Coronary artery (tissue), 2 donors: ENCODE results near the gene PLET1.

Experiments
- DNase-seq: peaks from one replicate; pipeline ENCODE4 v3.0.0-alpha.2; 2017; ENCODE audit warnings: low spot score
- H3K27ac ChIP-seq, 2 donors: fragments of 200-600 bp; sonication (generic); one replicate each; pipeline ENCODE4 v1.5.1; 2016 to 2019
- H3K4me3 ChIP-seq: fragments of 200-600 bp; sonication (generic); 2 replicates; pipeline ENCODE4 v1.5.1; 2016; ENCODE audit warnings: mild to moderate bottlenecking, moderate library complexity
- CTCF ChIP-seq: fragments of 200-600 bp; sonication (generic); IDR thresholded peaks from one replicate; pipeline ENCODE4 v1.5.1; 2019; ENCODE audit warnings: antibody characterized with exemption

PLET1 gene

GRCh38 chr11:112216561-112217105 is 44.0 kb downstream of the PLET1 start:
- no peak overlapping the region for H3K27ac ChIP-seq
- TF ChIP-seq CTCF: no peak
- H3K4me3 ChIP-seq: no peak overlapping the region
- no peak for DNase-seq

- no peak for DNase-seq
- no peak overlapping the region for H3K4me3 ChIP-seq
- no peak overlapping the region for H3K27ac ChIP-seq
- no peak for TF ChIP-seq CTCF
Observed at GRCh38 chr11:112215621-112216020, 45.0 kb downstream of the PLET1 start.

GRCh38 chr11:112213753-112214152 is 46.9 kb downstream of the PLET1 start:
- DNase-seq: no peak
- Histone ChIP-seq H3K4me3 (no peak overlapping the region), H3K27ac (no peak overlapping the region)
- TF ChIP-seq CTCF: no peak

GRCh38 chr11:112212710-112213109 is 48.0 kb downstream of the PLET1 start:
- H3K27ac ChIP-seq: no peak overlapping the region
- no peak overlapping the region for H3K4me3 ChIP-seq
- TF ChIP-seq CTCF: no peak
- DNase-seq: no peak

GRCh38 chr11:112212290-112212689 is 48.4 kb downstream of the PLET1 start:
- TF ChIP-seq CTCF: no peak
- H3K27ac ChIP-seq: no peak overlapping the region
- no peak for DNase-seq
- H3K4me3 ChIP-seq: no peak overlapping the region

- H3K4me3 ChIP-seq: no peak overlapping the region
- TF ChIP-seq CTCF: no peak
- DNase-seq: no peak
- no peak overlapping the region for H3K27ac ChIP-seq
Observed at GRCh38 chr11:112211536-112211935, 49.1 kb downstream of the PLET1 start.

GRCh38 chr11:112210890-112211289 is 49.8 kb downstream of the PLET1 start:
- no peak for TF ChIP-seq CTCF
- no peak overlapping the region for H3K4me3 ChIP-seq
- H3K27ac ChIP-seq: no peak overlapping the region
- no peak for DNase-seq
